ENCODE results near the gene EML5. TPM values are rescaled to one million over a fixed set of nuclear protein-coding genes. Genes with fewer than 3 reads are reported as not detected.

The EML5 gene
- total and polyA plus RNA-seq, 7 donors = under 0.01 to 6.1 (median 2.5) TPM

- Histone ChIP-seq H3K36me3 (no peaks in the 10 kb centered on the region), H3K9me3 (peaks cover 0 to 4% (median 0%) of the 10 kb centered on the region in 4 donors), H3K4me3 (no peak overlapping the region), H3K27ac (no peak overlapping the region), H3K4me1 (peaks cover 0 to under 1% (median 0%) of the 10 kb centered on the region in 4 donors), H3K27me3 (no peaks in the 10 kb centered on the region)
- TF ChIP-seq CTCF (IDR thresholded peaks at IDR 0.05) (no peak), POLR2A (IDR thresholded peaks at IDR 0.05) (no peak), POLR2AphosphoS5 (IDR thresholded peaks at IDR 0.05) (no peak)
- 36 to 70% methylated on average over 1 of the region's 1 CpG for WGBS, 2 donors
- DNase-seq = no peak
- intact Hi-C loops (cut with DNase I) = no loop called here
Measured at GRCh38 chr14:88785911-88786310, 6.8 kb downstream of the EML5 start.

- Histone ChIP-seq H3K4me1 (no peaks in the 10 kb centered on the region), H3K27ac (no peak overlapping the region), H3K4me3 (no peak overlapping the region), H3K27me3 (no peaks in the 10 kb centered on the region), H3K9me3 (no peaks in the 10 kb centered on the region), H3K36me3 (no peaks in the 10 kb centered on the region)
- no peak for DNase-seq
- no peak for TF ChIP-seq POLR2A (IDR thresholded peaks at IDR 0.05)
- no peak for TF ChIP-seq POLR2AphosphoS5 (IDR thresholded peaks at IDR 0.05)
- no peak for TF ChIP-seq CTCF (IDR thresholded peaks at IDR 0.05)
- no peak for TF ChIP-seq EP300 (IDR thresholded peaks at IDR 0.05)
- 93 to 96% methylated on average over 3 of the region's 3 CpGs for WGBS, 2 donors
- intact Hi-C loops (cut with DNase I) = no loop called here
Measured at GRCh38 chr14:88775532-88775931, 17.2 kb downstream of the EML5 start.

GRCh38 chr14:88770736-88771135 is 22.0 kb downstream of the EML5 start:
- Histone ChIP-seq H3K9me3 (peaks cover 0 to 5% (median 0%) of the 10 kb centered on the region in 4 donors), H3K4me1 (no peaks in the 10 kb centered on the region), H3K36me3 (no peaks in the 10 kb centered on the region), H3K4me3 (no peak overlapping the region), H3K27me3 (no peaks in the 10 kb centered on the region), H3K27ac (no peak overlapping the region)
- no peak for DNase-seq
- intact Hi-C loops (cut with DNase I) = no loop called here
- TF ChIP-seq EP300 (IDR thresholded peaks at IDR 0.05) = no peak
- no peak for TF ChIP-seq POLR2A (IDR thresholded peaks at IDR 0.05)
- TF ChIP-seq CTCF (IDR thresholded peaks at IDR 0.05) = no peak
- no peak for TF ChIP-seq POLR2AphosphoS5 (IDR thresholded peaks at IDR 0.05)

- no peak for DNase-seq
- Histone ChIP-seq H3K27me3 (no peaks in the 10 kb centered on the region), H3K4me1 (no peaks in the 10 kb centered on the region), H3K9me3 (peaks cover 0 to 5% (median 0%) of the 10 kb centered on the region in 4 donors), H3K36me3 (no peaks in the 10 kb centered on the region), H3K27ac (no peak overlapping the region), H3K4me3 (no peak overlapping the region)
- intact Hi-C loops (cut with DNase I) = no loop called here
- 75 to 77% methylated on average over 2 of the region's 2 CpGs for WGBS, 2 donors
- TF ChIP-seq EP300 (IDR thresholded peaks at IDR 0.05) (no peak), CTCF (IDR thresholded peaks at IDR 0.05) (no peak), POLR2AphosphoS5 (IDR thresholded peaks at IDR 0.05) (no peak)
Measured at GRCh38 chr14:88765130-88765529, 27.6 kb downstream of the EML5 start.

GRCh38 chr14:88753873-88754272 is 38.9 kb downstream of the EML5 start:
- Histone ChIP-seq H3K4me1 (no peaks in the 10 kb centered on the region), H3K9me3 (no peaks in the 10 kb centered on the region), H3K27me3 (no peaks in the 10 kb centered on the region), H3K4me3 (no peak overlapping the region), H3K27ac (no peak overlapping the region), H3K36me3 (no peaks in the 10 kb centered on the region)
- TF ChIP-seq POLR2A (IDR thresholded peaks at IDR 0.05) = no peak
- TF ChIP-seq CTCF (IDR thresholded peaks at IDR 0.05) = no peak
- no peak for TF ChIP-seq POLR2AphosphoS5 (IDR thresholded peaks at IDR 0.05)
- TF ChIP-seq EP300 (IDR thresholded peaks at IDR 0.05) = no peak
- DNase-seq = no peak
- WGBS, 2 donors = 92 to 94% methylated on average over 1 of the region's 1 CpG
- intact Hi-C loops (cut with DNase I) = no loop called here

Data from sigmoid colon (tissue), 7 donors.